Sciatic nerve (tissue), 2 donors: ENCODE measurements around the gene FGF22. TPM values are rescaled to one million over a fixed set of nuclear protein-coding genes. Genes with fewer than 3 reads are reported as not detected.
"Not testable (repeated sequence)": the region's sequence is repeated elsewhere in the genome, so short reads cannot be mapped to it uniquely, and the experiment has no call there.

Experiments used
- ATAC-seq: fragments of 200-7000 bp; cut with Tn5 transposase; one replicate; pipeline ENCODE4 v1.9.1; 2020; ENCODE audit warnings: mild to moderate bottlenecking, moderate library complexity
- DNase-seq: peaks from one replicate; pipeline ENCODE4 v3.0.0-alpha.2; 2020; ENCODE audit warnings: low spot score
- intact Hi-C: fragments of 100-400 bp; cut with DNase I; formaldehyde crosslinking; loops from one replicate; pipeline ENCODE4 v1.14.2; 2022
- total RNA-seq: library from RNA; stranded (reverse); fragmentation: NEBNext Ultra II Directional; extraction: Animal tissue kit (Norgen Biotek cat#: 25700); gene quantifications from one replicate; pipeline ENCODE4 v1.2.1, GENCODE V29; 2021
- donor health status: DM: no; HTN: no; CAD: no.
- donor health status: DM: no; HTN: no; CAD: no.

The FGF22 gene
- total RNA-seq = 3.2 TPM

- DNase-seq = peak; percentile 96
- ATAC-seq = peak; percentile 90
- intact Hi-C loops = no loop called here
Measured at GRCh38 chr19:639253-640160, at the start of gene FGF22. FGF22 (plus strand) TSS chr19:639879; CDS start chr19:639926, 47 bp downstream.

- intact Hi-C loops = no loop called here
- no peak for DNase-seq
- ATAC-seq = no peak
Measured at GRCh38 chr19:590396-590745, 49.3 kb upstream of the FGF22 start.

- intact Hi-C loops = no loop called here
- ATAC-seq = no peak
- no peak for DNase-seq
Measured at GRCh38 chr19:590750-591098, 49.0 kb upstream of the FGF22 start.

GRCh38 chr19:591099-591958, 48.4 kb upstream of the FGF22 start:
- peak; percentile 55 for ATAC-seq

GRCh38 chr19:592101-592500, 47.6 kb upstream of the FGF22 start:
- intact Hi-C loops = no loop called here
- ATAC-seq = peak; percentile 11
- DNase-seq = no peak

More at GRCh38 chr19:591099-591958, 48.4 kb upstream of the FGF22 start:
- intact Hi-C loops = no loop called here
- no peak for DNase-seq

GRCh38 chr19:593055-593454, 46.6 kb upstream of the FGF22 start:
- DNase-seq (no peak), ATAC-seq (no peak)
- intact Hi-C loops = no loop called here

- intact Hi-C loops = no loop called here
- DNase-seq (no peak), ATAC-seq (no peak)
Measured at GRCh38 chr19:593505-593904, 46.2 kb upstream of the FGF22 start.

- ATAC-seq (no peak), DNase-seq (no peak)
- intact Hi-C loops = no loop called here
Measured at GRCh38 chr19:594265-594870, 45.3 kb upstream of the FGF22 start.

- intact Hi-C loops = no loop called here
- ATAC-seq = no peak
Measured at GRCh38 chr19:595326-596262, 44.1 kb upstream of the FGF22 start.

GRCh38 chr19:596263-596655, 43.4 kb upstream of the FGF22 start:
- DNase-seq = no peak
- ATAC-seq = no peak
- intact Hi-C loops = no loop called here

More at GRCh38 chr19:595326-596262, 44.1 kb upstream of the FGF22 start:
- DNase-seq = no peak

- no peak for ATAC-seq
- intact Hi-C loops = no loop called here
- no peak for DNase-seq
Measured at GRCh38 chr19:597406-598315, 42.0 kb upstream of the FGF22 start.

GRCh38 chr19:601310-601709, 38.4 kb upstream of the FGF22 start:
- intact Hi-C loops = no loop called here
- ATAC-seq (no peak), DNase-seq (no peak)

GRCh38 chr19:601790-602189, 37.9 kb upstream of the FGF22 start:
- no peak for ATAC-seq
- intact Hi-C loops = no loop called here
- no peak for DNase-seq

- DNase-seq (no peak), ATAC-seq (no peak)
- intact Hi-C loops = no loop called here
Measured at GRCh38 chr19:602391-603301, 37.0 kb upstream of the FGF22 start.

- intact Hi-C loops, DNase-seq, ATAC-seq: not testable (repeated sequence)
Measured at GRCh38 chr19:603302-603639, 36.4 kb upstream of the FGF22 start.

GRCh38 chr19:603779-604178, 35.9 kb upstream of the FGF22 start:
- DNase-seq, intact Hi-C loops, ATAC-seq: not testable (repeated sequence)

GRCh38 chr19:604355-604754, 35.3 kb upstream of the FGF22 start:
- intact Hi-C loops = no loop called here

More at GRCh38 chr19:604355-604754, 35.3 kb upstream of the FGF22 start:
- DNase-seq = no peak
- ATAC-seq = no peak
